GM12878 (cell line): ENCODE measurements around the gene PGM2L1.

Experiments used
- KLF5 ChIP-seq: fragments of 450-650 bp; IDR thresholded peaks from 2 replicates; pipeline ENCODE4 v1.6.1; 2014; ENCODE audit warnings: mild to moderate bottlenecking; ENCODE audit not compliant: partially characterized antibody
- TF ChIP-seq, protein P1 (sequence below), 3 experiments: IDR thresholded peaks in 2 of 3; conservative IDR thresholded peaks in 1 of 3; 2 replicates each; pipeline ENCODE4 v1.5.1; 2011; ENCODE audit warnings: low read depth in 3 of 3, low read length in 3 of 3, mild to moderate bottlenecking in 3 of 3, control low read depth in 2 of 3, moderate library complexity in 2 of 3, inconsistent platforms in 1 of 3, mixed read lengths in 1 of 3; ENCODE audit not compliant: control insufficient read depth in 2 of 3, insufficient read depth in 1 of 3; ENCODE audit errors: extremely low read depth in 1 of 3
- TF ChIP-seq, protein P2 (sequence below): IDR thresholded peaks from 2 replicates; pipeline ENCODE4 v1.6.1; 2012; ENCODE audit warnings: low read depth, low read length, improper control_type of control experiment

DNA sequence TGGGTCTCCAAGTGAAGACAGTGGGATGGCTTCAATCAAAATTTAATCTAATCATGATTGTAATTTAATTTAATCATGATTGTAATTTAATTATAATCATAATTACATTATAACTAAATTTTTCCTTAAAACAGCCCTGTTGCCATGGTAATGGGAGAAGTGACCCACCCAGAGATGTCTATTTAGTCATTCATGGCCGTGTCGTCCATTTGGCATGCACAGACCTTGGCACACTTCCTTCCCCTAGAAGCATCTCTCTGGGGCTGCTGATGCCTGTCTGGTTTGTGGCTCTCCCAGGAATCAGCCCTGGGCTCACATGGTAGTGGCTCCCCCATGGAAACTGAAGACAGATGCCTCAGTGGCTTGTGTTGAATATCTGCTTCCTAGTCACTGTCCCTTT is 113.8 kb downstream of the PGM2L1 start:
- TF ChIP-seq, protein P1, sequence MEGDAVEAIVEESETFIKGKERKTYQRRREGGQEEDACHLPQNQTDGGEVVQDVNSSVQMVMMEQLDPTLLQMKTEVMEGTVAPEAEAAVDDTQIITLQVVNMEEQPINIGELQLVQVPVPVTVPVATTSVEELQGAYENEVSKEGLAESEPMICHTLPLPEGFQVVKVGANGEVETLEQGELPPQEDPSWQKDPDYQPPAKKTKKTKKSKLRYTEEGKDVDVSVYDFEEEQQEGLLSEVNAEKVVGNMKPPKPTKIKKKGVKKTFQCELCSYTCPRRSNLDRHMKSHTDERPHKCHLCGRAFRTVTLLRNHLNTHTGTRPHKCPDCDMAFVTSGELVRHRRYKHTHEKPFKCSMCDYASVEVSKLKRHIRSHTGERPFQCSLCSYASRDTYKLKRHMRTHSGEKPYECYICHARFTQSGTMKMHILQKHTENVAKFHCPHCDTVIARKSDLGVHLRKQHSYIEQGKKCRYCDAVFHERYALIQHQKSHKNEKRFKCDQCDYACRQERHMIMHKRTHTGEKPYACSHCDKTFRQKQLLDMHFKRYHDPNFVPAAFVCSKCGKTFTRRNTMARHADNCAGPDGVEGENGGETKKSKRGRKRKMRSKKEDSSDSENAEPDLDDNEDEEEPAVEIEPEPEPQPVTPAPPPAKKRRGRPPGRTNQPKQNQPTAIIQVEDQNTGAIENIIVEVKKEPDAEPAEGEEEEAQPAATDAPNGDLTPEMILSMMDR (IDR thresholded peaks at IDR 0.05 in 2 of 3, conservative IDR thresholded peaks at IDR 0.05 in 1 of 3; ENCODE audit: control insufficient read depth in 2 of 3, extremely low read depth in 1 of 3, insufficient read depth in 1 of 3, low read depth in 3 of 3, low read length in 3 of 3) = no peak
- TF ChIP-seq, protein P2, sequence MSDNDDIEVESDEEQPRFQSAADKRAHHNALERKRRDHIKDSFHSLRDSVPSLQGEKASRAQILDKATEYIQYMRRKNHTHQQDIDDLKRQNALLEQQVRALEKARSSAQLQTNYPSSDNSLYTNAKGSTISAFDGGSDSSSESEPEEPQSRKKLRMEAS = no peak
- TF ChIP-seq KLF5 = no peak
